ENCODE results near the gene FBRSL1. TPM values are rescaled to one million over a fixed set of nuclear protein-coding genes. Genes with fewer than 3 reads are reported as not detected.

The FBRSL1 gene
- total RNA-seq, 1 experiment from 2014 or later, result 96.1 TPM

DNA sequence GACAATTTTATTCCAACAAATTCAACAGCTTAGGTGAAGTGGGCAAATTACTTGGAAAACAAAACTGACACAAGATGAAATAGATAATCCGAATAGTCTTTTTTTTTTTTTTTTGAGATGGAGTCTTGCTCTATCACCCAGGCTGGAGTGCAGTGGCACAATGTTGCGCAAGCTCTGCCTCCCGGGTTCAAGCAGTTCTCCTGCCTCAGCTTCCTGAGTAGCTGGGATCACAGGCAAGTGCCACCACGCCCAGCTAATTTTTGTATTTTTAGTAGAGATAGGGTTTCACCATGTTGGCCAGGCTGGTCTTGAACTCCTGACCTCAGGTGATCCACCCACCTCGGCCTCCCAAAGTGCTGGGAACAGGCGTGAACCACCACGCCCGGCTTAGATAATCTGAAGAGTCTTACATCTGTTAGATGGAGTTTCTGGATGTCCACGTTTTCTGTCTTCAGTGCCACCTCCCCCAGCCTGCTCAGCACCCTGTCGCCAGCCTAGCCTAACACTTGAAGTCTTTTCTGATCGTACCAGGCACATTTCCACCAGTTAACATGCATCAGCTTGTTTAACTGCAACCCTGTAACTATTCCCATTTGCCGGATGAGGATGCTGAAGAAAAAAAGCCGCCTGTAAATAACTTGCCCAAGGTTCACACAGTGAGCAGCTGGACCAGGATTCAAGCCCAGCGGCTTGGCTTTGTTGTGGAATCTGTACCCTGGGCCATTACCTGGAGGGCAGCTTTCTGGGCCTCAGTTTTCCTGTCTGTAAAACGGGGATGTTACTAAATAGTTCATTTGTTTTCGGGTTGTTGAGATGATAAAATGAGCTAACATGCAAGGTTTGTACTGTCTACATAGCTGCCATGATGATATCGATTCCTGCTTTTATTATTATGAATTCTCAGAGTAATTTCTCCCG is 26.4 kb downstream of the FBRSL1 start:
- no peak overlapping the region for H3K4me3 ChIP-seq (ENCODE audit: low read depth, low read length)
- H3K4me3 Mint-ChIP-seq (ENCODE audit: unreplicated experiment), result no peak overlapping the region
- no TSS peak for BruUV-seq (replicated peaks)
- ChIA-PET CTCF (interaction anchor here (0.7 to 0.9 kb wide), 3 partner anchors 101 to 103 kb away, joined by 3 to 4 read pairs (median 3); no protein-coding TSS in a partner anchor), POLR2A (no interaction called here)
- no peak for DNase-seq
- no peaks in the 10 kb centered on the region; the same call in 1 of the 2 replicates for H3K36me3 ChIP-seq (ENCODE audit: control insufficient read depth, insufficient read depth, low read length)
- H3K27ac Mint-ChIP-seq (ENCODE audit: unreplicated experiment), result peak overlapping the region; percentile 50
- H3K9me3 Mint-ChIP-seq (ENCODE audit: unreplicated experiment), result peaks cover 17% of the 10 kb centered on the region
- H3K4me1 ChIP-seq, result peaks cover 16% of the 10 kb centered on the region
- H3K27me3 ChIP-seq (replicated peaks; ENCODE audit: control insufficient read depth, insufficient read depth, low read length), result no peaks in the 10 kb centered on the region
- peaks cover 24% of the 10 kb centered on the region for H3K36me3 Mint-ChIP-seq (ENCODE audit: insufficient read depth, unreplicated experiment)
- intact Hi-C loops (cut with micrococcal nuclease; ENCODE audit: unreplicated experiment), result loop anchor here (2.0 kb wide), 1 partner anchor 24 kb away; no protein-coding TSS in a partner anchor
- peaks cover 7% of the 10 kb centered on the region; the same call in 1 of the 2 replicates for H3K9me3 ChIP-seq
- no peaks in the 10 kb centered on the region for H3K27me3 Mint-ChIP-seq (ENCODE audit: insufficient read depth, unreplicated experiment)
- peaks cover 11% of the 10 kb centered on the region for H3K4me1 Mint-ChIP-seq (ENCODE audit: low read depth, unreplicated experiment)
- TF ChIP-seq, protein P1, sequence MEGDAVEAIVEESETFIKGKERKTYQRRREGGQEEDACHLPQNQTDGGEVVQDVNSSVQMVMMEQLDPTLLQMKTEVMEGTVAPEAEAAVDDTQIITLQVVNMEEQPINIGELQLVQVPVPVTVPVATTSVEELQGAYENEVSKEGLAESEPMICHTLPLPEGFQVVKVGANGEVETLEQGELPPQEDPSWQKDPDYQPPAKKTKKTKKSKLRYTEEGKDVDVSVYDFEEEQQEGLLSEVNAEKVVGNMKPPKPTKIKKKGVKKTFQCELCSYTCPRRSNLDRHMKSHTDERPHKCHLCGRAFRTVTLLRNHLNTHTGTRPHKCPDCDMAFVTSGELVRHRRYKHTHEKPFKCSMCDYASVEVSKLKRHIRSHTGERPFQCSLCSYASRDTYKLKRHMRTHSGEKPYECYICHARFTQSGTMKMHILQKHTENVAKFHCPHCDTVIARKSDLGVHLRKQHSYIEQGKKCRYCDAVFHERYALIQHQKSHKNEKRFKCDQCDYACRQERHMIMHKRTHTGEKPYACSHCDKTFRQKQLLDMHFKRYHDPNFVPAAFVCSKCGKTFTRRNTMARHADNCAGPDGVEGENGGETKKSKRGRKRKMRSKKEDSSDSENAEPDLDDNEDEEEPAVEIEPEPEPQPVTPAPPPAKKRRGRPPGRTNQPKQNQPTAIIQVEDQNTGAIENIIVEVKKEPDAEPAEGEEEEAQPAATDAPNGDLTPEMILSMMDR (IDR thresholded peaks at IDR 0.05; ENCODE audit: insufficient read depth in 1 of 2, low read depth in 1 of 2, low read length in 1 of 2, severe bottlenecking in 1 of 2, unreplicated experiment in 1 of 2), result no peak

DNA sequence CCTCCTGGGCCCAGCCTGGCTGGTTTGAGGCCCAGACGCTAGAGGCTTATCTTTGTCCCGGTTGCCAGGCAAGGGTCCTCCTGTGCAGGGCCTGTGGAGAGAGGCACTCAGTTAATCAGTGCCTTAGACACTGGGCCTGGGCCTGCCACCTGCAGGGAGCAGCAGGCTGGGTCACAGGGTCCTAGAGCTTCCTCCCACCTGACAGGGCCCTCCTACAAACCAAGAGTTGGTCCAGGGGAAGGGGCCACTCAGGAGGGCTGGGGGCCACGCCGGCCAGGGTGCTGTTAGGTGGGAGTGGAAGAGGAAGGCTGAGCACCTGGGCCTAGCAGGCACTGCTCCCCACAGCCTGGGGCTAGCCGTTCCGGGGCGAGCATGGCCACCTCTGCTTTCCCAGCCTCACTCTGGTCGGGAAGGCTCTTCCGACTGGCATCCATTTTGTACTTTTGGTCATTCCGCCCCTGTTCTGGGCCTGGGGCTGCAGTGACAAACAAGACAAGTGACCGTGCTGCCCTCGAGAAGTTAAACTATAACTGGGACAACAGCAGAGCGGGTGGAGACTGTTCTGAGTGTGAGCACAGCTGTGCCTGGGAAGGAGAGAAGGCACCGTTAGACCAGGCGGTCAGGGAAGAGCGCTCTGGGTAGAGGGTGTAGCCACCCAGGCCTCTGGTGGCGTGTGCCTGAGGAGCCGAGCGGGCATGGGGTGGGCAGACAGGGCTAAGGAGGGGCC is 27.2 kb downstream of the FBRSL1 start:
- TF ChIP-seq, protein P1 (IDR thresholded peaks at IDR 0.05; ENCODE audit: insufficient read depth in 1 of 2, low read depth in 1 of 2, low read length in 1 of 2, severe bottlenecking in 1 of 2, unreplicated experiment in 1 of 2), result no peak
- ChIA-PET POLR2A (no interaction called here), CTCF (interaction anchor here (0.7 to 0.9 kb wide), 2 partner anchors 102 to 103 kb away, joined by 3 read pairs; no protein-coding TSS in a partner anchor)
- Histone ChIP-seq H3K27me3 (replicated peaks; ENCODE audit: control insufficient read depth, insufficient read depth, low read length) (no peaks in the 10 kb centered on the region), H3K9me3 (peaks cover 7% of the 10 kb centered on the region; the same call in 1 of the 2 replicates), H3K36me3 (ENCODE audit: control insufficient read depth, insufficient read depth, low read length) (no peaks in the 10 kb centered on the region; the same call in 1 of the 2 replicates), H3K4me1 (peaks cover 16% of the 10 kb centered on the region), H3K4me3 (ENCODE audit: low read depth, low read length) (no peak overlapping the region)
- peak; percentile 54 to 58 for DNase-seq
- intact Hi-C loops (cut with micrococcal nuclease; ENCODE audit: unreplicated experiment), result loop anchor here (2.0 kb wide), 1 partner anchor 24 kb away; no protein-coding TSS in a partner anchor
- Mint-ChIP-seq H3K27ac (ENCODE audit: unreplicated experiment) (peak overlapping the region; percentile 50), H3K4me1 (ENCODE audit: low read depth, unreplicated experiment) (peaks cover 11% of the 10 kb centered on the region), H3K4me3 (ENCODE audit: unreplicated experiment) (peak overlapping the region; percentile 23), H3K36me3 (ENCODE audit: insufficient read depth, unreplicated experiment) (peaks cover 24% of the 10 kb centered on the region), H3K27me3 (ENCODE audit: insufficient read depth, unreplicated experiment) (no peaks in the 10 kb centered on the region), H3K9me3 (ENCODE audit: unreplicated experiment) (peaks cover 17% of the 10 kb centered on the region)
- BruUV-seq (replicated peaks), result no TSS peak

DNA sequence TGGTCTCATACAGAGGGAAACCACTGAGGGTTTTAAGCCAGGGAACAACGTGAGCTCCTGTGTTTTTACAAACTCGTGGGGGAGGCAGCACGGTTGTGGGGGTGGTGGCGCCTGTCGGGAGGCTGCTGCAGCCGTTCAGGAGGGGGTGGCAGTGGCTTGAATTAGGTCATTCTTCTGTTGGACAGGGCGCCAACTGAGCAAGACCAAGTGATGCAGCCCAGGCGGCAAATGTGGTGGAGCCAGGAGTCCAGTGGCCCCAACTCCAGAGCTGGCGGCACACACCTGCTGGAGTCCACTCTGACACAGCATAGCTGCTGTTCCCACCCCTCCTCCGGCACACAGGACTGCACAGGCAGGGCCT is 27.8 kb downstream of the FBRSL1 start:
- H3K27me3 Mint-ChIP-seq (ENCODE audit: insufficient read depth, unreplicated experiment), result no peaks in the 10 kb centered on the region
- CTCF ChIA-PET, result no interaction called here
- intact Hi-C loops (cut with micrococcal nuclease; ENCODE audit: unreplicated experiment), result loop anchor here (2.0 kb wide), 1 partner anchor 25 kb away; no protein-coding TSS in a partner anchor
- TF ChIP-seq, protein P1 (IDR thresholded peaks at IDR 0.05; ENCODE audit: insufficient read depth in 1 of 2, low read depth in 1 of 2, low read length in 1 of 2, severe bottlenecking in 1 of 2, unreplicated experiment in 1 of 2), result no peak
- H3K4me3 Mint-ChIP-seq (ENCODE audit: unreplicated experiment), result peak overlapping the region; percentile 23
- H3K27ac Mint-ChIP-seq (ENCODE audit: unreplicated experiment), result peak overlapping the region; percentile 50
- peaks cover 7% of the 10 kb centered on the region; the same call in 1 of the 2 replicates for H3K9me3 ChIP-seq
- no peak for DNase-seq
- H3K36me3 ChIP-seq (ENCODE audit: control insufficient read depth, insufficient read depth, low read length), result no peaks in the 10 kb centered on the region; the same call in 1 of the 2 replicates
- H3K9me3 Mint-ChIP-seq (ENCODE audit: unreplicated experiment), result peaks cover 17% of the 10 kb centered on the region
- POLR2A ChIA-PET, result no interaction called here
- H3K4me1 Mint-ChIP-seq (ENCODE audit: low read depth, unreplicated experiment), result peaks cover 11% of the 10 kb centered on the region
- peaks cover 16% of the 10 kb centered on the region for H3K4me1 ChIP-seq
- H3K27me3 ChIP-seq (replicated peaks; ENCODE audit: control insufficient read depth, insufficient read depth, low read length), result no peaks in the 10 kb centered on the region
- no TSS peak for BruUV-seq (replicated peaks)
- no peak overlapping the region for H3K4me3 ChIP-seq (ENCODE audit: low read depth, low read length)
- H3K36me3 Mint-ChIP-seq (ENCODE audit: insufficient read depth, unreplicated experiment), result peaks cover 24% of the 10 kb centered on the region

Measured in Caco-2 (cell line).